K562 (cell line): ENCODE measurements around the gene UCP3. TPM values are rescaled to one million over a fixed set of nuclear protein-coding genes. Genes with fewer than 3 reads are reported as not detected.

Experiments
- BDP1 ChIP-seq: IDR thresholded peaks from 3 replicates; pipeline ENCODE4 v1.6.1; 2011; ENCODE audit not compliant: insufficient read length, insufficient read depth
- BRD4 ChIP-seq: fragments of 200-600 bp; sonication (generic); IDR thresholded peaks from 2 replicates; pipeline ENCODE4 v1.6.1; 2017; ENCODE audit warnings: inconsistent platforms
- CBFA2T3 ChIP-seq: fragments of 450-650 bp; IDR thresholded peaks from 2 replicates; pipeline ENCODE4 v1.6.1; 2017
- CHD2 ChIP-seq: IDR thresholded peaks from 2 replicates; pipeline ENCODE4 v1.6.1; 2011; ENCODE audit warnings: low read depth, low read length
- EP300 ChIP-seq: IDR thresholded peaks from 2 replicates; pipeline ENCODE4 v1.6.1; 2012; ENCODE audit warnings: low read length, improper control_type of control experiment
- EP400 ChIP-seq: fragments of 450-650 bp; IDR thresholded peaks from 2 replicates; pipeline ENCODE4 v1.6.1; 2017; ENCODE audit warnings: antibody characterized with exemption, mild to moderate bottlenecking, moderate library complexity
- HLTF ChIP-seq: fragments of 450-650 bp; IDR thresholded peaks from 2 replicates; pipeline ENCODE4 v1.6.1; 2016
- HNRNPH1 ChIP-seq: fragments of 200-400 bp; formaldehyde crosslinking; optimal IDR thresholded peaks from 2 replicates; pipeline ENCODE3; 2017; ENCODE audit warnings: low read depth, mild to moderate bottlenecking, low read length, moderate library complexity
- HOXB6 ChIP-seq: fragments of 250-450 bp; sonication (Bioruptor Pico); IDR thresholded peaks from 2 replicates; pipeline ENCODE4 v1.5.1; 2022; ENCODE audit warnings: mild to moderate bottlenecking, borderline replicate concordance
- KDM5B ChIP-seq: fragments of 200-600 bp; sonication (generic); IDR thresholded peaks from 2 replicates; pipeline ENCODE4 v1.6.1; 2012; ENCODE audit warnings: low read depth, mild to moderate bottlenecking, moderate library complexity, low read length, control low read depth, inconsistent platforms; ENCODE audit not compliant: insufficient replicate concordance
- MYC ChIP-seq, 2 experiments: fragments of 250-450 bp in 1 of 2; sonication (Bioruptor Pico) in 1 of 2; IDR thresholded peaks; 2 replicates each; pipeline versions ENCODE4 v1.5.1 to v1.6.1; 2012 to 2021; ENCODE audit warnings: low read depth in 2 of 2, borderline replicate concordance in 1 of 2, improper control_type of control experiment in 1 of 2, low read length in 1 of 2, mild to moderate bottlenecking in 1 of 2, moderate library complexity in 1 of 2
- POLR2AphosphoS2 ChIP-seq: IDR thresholded peaks from 2 replicates; pipeline ENCODE4 v1.6.1; 2012; ENCODE audit warnings: low read length, improper control_type of control experiment
- PREB ChIP-seq: sonication (generic); formaldehyde crosslinking; IDR thresholded peaks from 2 replicates; pipeline ENCODE4 v1.8.1; 2023; ENCODE audit warnings: mild to moderate bottlenecking, missing genetic modification reagents
- PTRF ChIP-seq: fragments of 450-650 bp; IDR thresholded peaks from 2 replicates; pipeline ENCODE4 v1.6.1; 2016; ENCODE audit warnings: mild to moderate bottlenecking, missing genetic modification characterization, missing compliant biosample characterization
- SREBF1 ChIP-seq: fragments of 150-350 bp; IDR thresholded peaks from 2 replicates; pipeline ENCODE4 v1.6.1; 2014; ENCODE audit warnings: antibody characterized with exemption, low read depth, low read length, borderline replicate concordance
- STAT6 ChIP-seq: sonication (generic); formaldehyde crosslinking; IDR thresholded peaks from 2 replicates; pipeline ENCODE4 v1.8.1; 2023; ENCODE audit warnings: mild to moderate bottlenecking, missing genetic modification reagents
- ZNF12 ChIP-seq: sonication (generic); formaldehyde crosslinking; IDR thresholded peaks from 2 replicates; pipeline ENCODE4 v1.4.0; 2020; ENCODE audit warnings: mild to moderate bottlenecking, missing genetic modification reagents
- ZNF644 ChIP-seq: fragments of 200-800 bp; sonication (Bioruptor generic); IDR thresholded peaks from 2 replicates; pipeline ENCODE4 v1.6.1; 2016; ENCODE audit warnings: low read depth, missing genetic modification characterization, missing compliant biosample characterization
- polyA plus RNA-seq, 8 experiments: library from polyadenylated mRNA; depleted of rRNA in 4 of 8; stranded (reverse) in 5 of 8; unstranded in 3 of 8; fragments of >200 nt; fragmentation: Nextera tagmentation in 2 of 8; fragmentation: Illumina TruSeq in 1 of 8; extraction: Ambion mirVana in 2 of 8; extraction: Trizol in 1 of 8; gene quantifications; 2 replicates each; pipeline versions ENCODE4 v1.2.1 to v1.2.3, GENCODE V29; 2011 to 2014; ENCODE audit warnings: inconsistent platforms in 1 of 8, missing spikeins in 1 of 8
- total RNA-seq, 7 experiments: library from RNA; depleted of rRNA in 6 of 7; stranded (reverse); fragments of >200 nt in 6 of 7; fragmentation: Illumina TruSeq in 2 of 7; extraction: Trizol in 2 of 7; gene quantifications; 2 replicates each; pipeline versions ENCODE4 v1.2.1 to v1.2.3, GENCODE V29; 2011 to 2021; ENCODE audit warnings: low replicate concordance in 1 of 7
- TF ChIP-seq, protein P1 (sequence below): fragments of 250-450 bp; sonication (Bioruptor Pico); IDR thresholded peaks from 2 replicates; pipeline ENCODE4 v1.4.0; 2020

The UCP3 gene
- total and polyA plus RNA-seq, 9 of the 15 experiments (the other 6 are each of a cell fraction or from before 2014, with no cell fraction given), result 0.05 to 0.65 (median 0.25) TPM; not detected in 2

GRCh38 chr11:73971175-73971719, 37.6 kb downstream of the UCP3 start (continued):
- TF ChIP-seq HNRNPH1 (no peak), STAT6 (no peak), BRD4 (no peak), SREBF1 (no peak), EP300 (no peak), CHD2 (no peak), HLTF (no peak), HOXB6 (CRISPR knock-in tag) (no peak), EP400 (no peak), CBFA2T3 (no peak), ZNF12 (CRISPR knock-in tag) (no peak), MYC (IDR thresholded peaks at IDR 0.05; ENCODE audit: low read depth, low read length) (no peak), MYC (CRISPR knock-in tag; IDR thresholded peaks at IDR 0.05; ENCODE audit: borderline replicate concordance, low read depth) (no peak), ZNF644 (tag) (no peak), BDP1 (no peak), POLR2AphosphoS2 (peak; percentile 72; the same call in 1 of the 2 replicates), KDM5B (peak; percentile 12), PTRF (no peak), PREB (CRISPR knock-in tag) (no peak)
- TF ChIP-seq, protein P1, sequence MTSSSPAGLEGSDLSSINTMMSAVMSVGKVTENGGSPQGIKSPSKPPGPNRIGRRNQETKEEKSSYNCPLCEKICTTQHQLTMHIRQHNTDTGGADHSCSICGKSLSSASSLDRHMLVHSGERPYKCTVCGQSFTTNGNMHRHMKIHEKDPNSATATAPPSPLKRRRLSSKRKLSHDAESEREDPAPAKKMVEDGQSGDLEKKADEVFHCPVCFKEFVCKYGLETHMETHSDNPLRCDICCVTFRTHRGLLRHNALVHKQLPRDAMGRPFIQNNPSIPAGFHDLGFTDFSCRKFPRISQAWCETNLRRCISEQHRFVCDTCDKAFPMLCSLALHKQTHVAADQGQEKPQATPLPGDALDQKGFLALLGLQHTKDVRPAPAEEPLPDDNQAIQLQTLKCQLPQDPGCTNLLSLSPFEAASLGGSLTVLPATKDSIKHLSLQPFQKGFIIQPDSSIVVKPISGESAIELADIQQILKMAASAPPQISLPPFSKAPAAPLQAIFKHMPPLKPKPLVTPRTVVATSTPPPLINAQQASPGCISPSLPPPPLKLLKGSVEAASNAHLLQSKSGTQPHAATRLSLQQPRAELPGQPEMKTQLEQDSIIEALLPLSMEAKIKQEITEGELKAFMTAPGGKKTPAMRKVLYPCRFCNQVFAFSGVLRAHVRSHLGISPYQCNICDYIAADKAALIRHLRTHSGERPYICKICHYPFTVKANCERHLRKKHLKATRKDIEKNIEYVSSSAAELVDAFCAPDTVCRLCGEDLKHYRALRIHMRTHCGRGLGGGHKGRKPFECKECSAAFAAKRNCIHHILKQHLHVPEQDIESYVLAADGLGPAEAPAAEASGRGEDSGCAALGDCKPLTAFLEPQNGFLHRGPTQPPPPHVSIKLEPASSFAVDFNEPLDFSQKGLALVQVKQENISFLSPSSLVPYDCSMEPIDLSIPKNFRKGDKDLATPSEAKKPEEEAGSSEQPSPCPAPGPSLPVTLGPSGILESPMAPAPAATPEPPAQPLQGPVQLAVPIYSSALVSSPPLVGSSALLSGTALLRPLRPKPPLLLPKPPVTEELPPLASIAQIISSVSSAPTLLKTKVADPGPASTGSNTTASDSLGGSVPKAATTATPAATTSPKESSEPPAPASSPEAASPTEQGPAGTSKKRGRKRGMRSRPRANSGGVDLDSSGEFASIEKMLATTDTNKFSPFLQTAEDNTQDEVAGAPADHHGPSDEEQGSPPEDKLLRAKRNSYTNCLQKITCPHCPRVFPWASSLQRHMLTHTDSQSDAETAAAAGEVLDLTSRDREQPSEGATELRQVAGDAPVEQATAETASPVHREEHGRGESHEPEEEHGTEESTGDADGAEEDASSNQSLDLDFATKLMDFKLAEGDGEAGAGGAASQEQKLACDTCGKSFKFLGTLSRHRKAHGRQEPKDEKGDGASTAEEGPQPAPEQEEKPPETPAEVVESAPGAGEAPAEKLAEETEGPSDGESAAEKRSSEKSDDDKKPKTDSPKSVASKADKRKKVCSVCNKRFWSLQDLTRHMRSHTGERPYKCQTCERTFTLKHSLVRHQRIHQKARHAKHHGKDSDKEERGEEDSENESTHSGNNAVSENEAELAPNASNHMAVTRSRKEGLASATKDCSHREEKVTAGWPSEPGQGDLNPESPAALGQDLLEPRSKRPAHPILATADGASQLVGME, result no peak
